HG02759 (cell line): ENCODE data around the gene H19.

Experiments
- ATAC-seq: cut with Tn5 transposase; IDR thresholded peaks from one replicate; pipeline ENCODE4 v1.9.1; 2021; ENCODE audit warnings: mild to moderate bottlenecking, moderate library complexity; ENCODE audit not compliant: unreplicated experiment

Gene H19

DNA sequence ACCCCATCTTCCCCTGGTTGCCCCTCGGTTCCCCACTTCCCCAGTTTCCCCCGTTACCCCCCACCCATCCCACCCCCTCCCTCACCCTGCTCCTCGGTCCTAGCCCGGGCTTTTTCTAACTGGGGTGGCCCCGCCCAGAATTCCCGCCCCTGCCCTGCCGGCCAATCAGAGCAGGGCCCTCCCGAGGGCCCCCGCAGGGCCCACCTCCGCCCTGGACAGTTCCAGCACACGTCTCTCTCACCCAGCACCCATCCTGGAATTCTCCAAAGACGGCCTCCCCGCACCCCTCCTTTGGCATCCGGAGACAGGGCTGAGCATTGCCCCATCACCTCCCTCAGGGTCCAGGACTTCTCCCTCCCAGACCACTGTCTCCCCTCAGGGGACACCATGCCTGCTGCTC lies at the start of gene H19:
TSS of gene H19 (minus strand) at position 88 of the 400 bp plus-strand sequence.
- no peak for ATAC-seq

- no peak for ATAC-seq
These were observed 44.3 kb upstream of the H19 start for GRCh38 chr11:2041963-2042362.

GRCh38 chr11:2041153-2041552 lies 43.5 kb upstream of the H19 start:
- no peak for ATAC-seq

DNA sequence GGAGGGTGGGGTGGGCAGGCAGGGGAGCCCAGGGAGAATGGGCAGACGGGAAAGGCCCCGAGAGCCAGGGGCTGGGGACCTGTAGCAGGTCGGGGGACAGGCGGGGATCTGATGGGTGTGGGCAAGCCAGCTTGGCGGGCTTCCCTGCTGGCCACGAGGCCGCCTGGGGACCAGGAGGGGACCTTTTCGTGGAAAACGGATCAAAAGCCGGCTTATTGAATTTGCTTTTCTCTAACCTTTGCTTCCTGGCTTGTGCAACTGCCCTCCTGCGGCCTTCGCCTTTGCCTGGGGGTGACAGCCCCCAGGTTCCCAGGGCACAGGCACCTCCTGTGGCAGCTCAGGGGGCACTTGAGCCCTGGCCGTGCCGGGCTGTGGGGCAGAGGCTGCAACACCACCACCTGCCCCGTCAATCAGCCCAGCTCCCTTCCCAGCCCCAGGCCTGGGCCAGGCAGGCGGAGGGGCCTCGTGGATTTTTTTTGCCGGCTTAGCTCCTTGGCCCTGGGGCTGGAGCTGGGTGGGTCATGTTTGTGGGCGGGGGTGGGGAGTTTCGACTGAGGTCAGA lies 41.6 kb upstream of the H19 start:
- ATAC-seq, result no peak

GRCh38 chr11:2036863-2037486 lies 39.3 kb upstream of the H19 start:
- no peak for ATAC-seq

- no peak for ATAC-seq
These were observed 37.7 kb upstream of the H19 start for GRCh38 chr11:2035382-2035781.

DNA sequence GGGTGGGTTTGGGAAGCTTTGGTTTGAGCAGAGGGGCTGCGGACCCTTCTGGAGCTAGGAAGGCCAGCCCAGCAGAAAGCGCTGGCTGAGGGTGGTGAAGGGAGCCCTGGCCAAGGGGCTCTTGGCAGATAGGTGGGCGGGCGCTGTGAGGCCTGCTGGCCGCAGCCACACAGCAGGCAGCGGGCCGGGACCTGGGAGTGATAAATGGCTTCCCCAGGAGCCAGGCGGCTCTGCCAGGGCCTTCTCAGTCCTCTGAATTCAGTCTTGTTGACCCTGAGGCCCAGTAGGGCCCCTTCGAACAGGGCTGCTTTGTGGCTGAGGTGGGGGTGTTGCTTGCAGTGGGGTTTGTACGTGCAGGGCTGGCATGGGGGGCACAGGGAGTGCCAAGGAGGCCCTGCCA lies 33.4 kb upstream of the H19 start:
- ATAC-seq, result no peak

DNA sequence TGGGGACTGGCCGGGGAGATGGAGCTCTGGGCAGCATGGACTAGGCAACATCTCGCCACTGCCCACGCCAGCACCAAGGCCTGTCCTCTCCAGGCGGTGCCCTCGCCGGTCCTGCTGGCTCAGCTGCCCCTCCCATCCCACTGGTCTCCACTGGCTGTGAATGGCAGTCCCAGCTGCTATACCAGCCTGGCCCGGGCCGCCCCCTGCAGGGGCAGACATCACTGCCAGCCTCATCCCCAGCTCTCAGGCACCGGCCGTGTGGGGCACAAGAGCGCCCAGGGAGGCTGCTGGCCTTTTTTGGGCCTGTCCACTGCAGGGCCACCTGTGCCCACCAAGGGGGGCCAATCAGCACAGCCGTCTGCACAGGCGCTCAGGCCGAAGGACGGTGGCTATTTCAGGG lies 30.1 kb upstream of the H19 start:
- ATAC-seq, result no peak

- no peak for ATAC-seq
These were observed 17.4 kb upstream of the H19 start for GRCh38 chr11:2015025-2015424.

GRCh38 chr11:2012440-2012839 lies 14.8 kb upstream of the H19 start:
- ATAC-seq, result no peak

- no peak for ATAC-seq
These were observed 6.8 kb upstream of the H19 start for GRCh38 chr11:2004466-2004865.

- no peak for ATAC-seq
These were observed 5.2 kb upstream of the H19 start for GRCh38 chr11:2002807-2003206.

DNA sequence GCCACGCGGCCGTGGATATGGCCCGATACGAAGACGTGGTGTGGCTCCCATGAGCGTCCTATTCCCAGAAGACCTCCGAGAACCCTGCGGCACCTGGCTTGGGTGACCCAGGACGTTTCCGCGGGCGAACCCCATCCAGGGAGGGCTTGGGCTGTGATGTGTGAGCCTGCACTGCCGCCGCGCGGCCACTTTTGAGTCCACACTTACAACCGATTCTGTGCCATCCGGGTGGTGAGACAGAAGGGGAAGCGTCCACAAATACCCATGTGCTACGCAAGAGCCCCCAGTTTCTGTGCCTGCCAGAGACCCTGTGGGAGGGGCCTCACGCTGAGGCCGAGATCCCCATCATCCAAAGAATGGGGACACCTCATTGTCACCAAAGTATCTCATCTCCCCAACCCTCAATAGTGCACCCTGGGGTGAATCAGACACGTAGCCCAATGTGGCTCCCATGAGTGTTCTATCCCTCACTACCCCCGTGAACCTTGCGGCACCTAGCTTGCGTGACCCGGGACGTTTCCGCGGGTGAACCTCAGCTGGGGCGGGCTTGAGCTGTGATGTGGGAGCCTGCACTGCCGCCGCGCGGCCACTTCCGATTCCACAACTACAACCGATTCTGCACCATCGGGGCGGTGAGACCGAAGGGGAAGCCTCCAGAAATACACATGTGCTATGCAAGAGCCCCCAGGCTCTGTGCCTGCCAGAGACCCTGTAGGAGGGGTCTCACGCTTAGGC lies 4.6 kb upstream of the H19 start:
- ATAC-seq, result no peak

DNA sequence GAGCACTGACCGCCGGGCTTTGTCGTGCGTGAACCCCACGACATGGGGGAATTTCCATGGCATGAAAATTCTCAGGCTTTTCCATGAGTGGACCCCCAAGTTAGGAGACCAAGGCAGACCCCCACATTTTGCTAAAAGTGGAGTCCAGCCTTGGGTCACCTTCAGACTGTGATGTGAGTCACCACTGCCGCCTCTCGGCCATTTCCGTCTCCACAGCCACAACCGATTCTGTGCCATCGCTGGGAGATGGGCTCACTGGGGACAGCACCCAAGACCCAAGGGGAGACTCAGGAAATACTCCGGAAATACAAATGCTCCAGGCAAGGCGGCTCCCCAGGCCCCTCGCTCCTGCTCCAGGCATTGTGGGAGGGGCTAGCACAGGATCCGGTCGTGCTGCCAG lies 1.2 kb upstream of the H19 start:
- ATAC-seq, result no peak

DNA sequence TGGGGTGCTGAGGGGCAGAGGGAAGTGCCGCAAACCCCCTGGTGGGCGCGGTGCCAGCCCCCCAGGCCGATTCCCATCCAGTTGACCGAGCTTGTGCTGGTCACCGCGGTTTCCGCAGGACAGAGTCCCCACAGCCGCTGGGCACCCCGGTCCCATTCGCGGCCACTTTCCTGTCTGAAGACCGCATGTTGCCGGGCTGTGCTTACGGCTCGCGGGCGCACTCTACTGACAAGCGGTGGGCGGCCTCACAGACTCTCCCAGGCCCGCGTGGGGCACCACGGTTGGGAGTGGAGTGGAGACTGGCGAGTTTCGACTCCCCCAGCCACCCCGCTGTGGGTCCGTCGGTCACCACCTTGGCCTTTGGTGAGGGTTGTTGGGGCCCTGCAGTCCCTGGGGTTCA lies 648 bp upstream of the H19 start:
- ATAC-seq, result no peak

- no peak for ATAC-seq
These were observed 3.5 kb downstream of the H19 start for GRCh38 chr11:1994121-1994520.

- no peak for ATAC-seq
These were observed 5.5 kb downstream of the H19 start for GRCh38 chr11:1992111-1992510.

DNA sequence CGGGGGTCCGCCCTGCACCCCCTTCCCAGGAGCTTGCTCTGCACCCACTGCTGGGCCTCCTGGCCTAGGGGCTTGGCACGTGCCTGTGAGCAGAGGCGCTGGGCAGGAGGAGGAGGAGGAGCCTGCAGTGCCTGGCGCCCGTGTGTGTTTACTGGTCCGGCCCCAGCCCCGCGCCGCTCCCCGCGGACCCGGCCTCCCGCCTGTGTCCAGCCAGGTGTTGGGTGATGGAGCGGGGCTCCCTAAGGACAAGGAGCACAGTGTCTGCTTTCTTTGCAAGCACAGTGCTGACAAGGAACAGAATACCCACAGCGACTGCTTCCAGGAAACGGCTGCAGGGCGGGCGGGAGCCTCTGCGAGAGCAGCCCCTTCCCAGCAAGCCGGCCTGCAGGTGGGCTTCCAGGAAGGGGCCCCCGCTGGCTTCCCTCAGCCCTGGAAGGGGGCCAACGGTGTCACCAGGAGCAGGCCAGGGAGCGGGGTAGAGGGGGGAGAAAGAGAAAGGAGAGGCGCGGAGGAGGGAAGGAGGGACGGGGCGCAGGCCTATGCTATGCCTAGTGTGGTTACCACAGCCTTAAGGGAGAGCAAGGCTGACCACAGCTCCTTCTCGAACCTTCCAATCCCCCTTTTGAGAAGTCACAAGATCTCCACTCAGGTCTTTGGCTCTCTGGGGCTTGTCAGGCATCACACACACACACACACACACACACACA lies 6.6 kb downstream of the H19 start:
- no peak for ATAC-seq

DNA sequence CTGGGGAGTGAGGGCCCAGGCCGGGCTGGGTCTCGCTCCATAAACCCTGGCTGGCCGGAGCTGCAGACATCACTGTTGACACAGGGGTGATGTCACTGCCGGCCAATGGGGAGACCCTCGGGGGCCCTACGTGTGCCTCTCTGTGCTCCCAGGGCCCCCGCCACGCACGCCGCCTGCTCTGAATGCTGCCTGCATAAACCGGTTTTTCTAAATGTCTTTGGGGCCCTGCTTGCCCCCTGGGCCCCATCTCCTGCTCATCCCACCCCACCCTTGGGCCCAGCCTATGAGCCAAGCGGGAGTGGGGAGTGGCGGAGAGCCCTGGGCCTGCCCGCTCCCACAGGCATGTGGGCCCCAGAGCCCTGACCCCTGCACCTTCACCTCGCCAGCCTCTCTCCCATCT lies 7.7 kb downstream of the H19 start:
- ATAC-seq, result no peak

DNA sequence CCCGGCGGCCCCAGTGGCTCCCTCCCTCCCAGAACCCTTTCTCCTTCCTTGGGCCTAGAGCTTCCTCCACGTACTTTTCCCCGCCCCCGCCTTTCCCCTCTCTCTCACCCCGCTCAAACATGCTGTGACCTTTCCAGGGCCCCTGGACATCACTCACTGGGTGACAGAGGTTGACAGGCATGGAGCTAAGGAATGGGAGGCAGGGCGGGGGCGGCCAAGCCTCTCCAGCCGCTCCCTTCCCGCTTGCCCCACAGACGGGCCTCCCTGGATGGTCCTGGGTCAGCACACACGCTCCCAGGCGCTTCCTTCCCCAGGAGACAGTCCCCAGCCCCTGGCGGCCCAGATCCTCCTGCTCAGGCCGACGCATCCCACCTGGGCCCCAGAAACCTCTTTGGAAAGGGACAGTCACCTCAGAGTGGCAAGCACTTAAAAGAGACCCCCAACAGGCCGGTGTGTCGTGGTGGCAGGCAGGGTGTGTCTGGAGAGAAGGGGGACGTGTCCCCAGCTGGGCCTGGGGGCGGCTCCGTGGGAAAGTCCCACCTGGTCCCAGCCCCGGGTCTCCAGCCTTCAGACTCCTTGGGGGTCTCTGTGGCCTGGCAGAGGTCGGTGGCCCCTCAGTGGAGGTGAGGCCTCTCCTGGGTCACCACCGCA lies 8.8 kb downstream of the H19 start:
- no peak for ATAC-seq

DNA sequence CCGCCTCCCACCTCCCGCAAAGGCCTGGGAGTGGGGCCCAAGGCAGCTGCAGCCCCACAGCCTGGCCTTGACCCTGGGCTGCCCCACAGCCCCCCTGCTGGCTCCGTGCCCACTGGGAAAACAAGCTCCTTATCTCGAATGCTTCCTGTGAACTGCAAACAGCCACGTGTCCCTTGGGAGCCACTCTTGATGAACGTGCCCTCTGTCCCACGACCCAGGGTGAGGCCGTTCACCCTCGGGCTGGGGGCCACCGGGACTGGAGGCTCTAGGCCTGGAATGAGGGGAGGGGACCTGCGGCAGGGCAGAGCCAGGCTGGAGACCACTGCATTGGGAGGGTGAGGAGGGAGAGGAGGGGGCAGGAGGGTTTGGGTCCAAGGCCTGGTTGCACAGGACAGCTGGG lies 9.5 kb downstream of the H19 start:
- no peak for ATAC-seq
